Naive thymus-derived CD4-positive, alpha-beta T cell (primary cell): ENCODE data around the gene GALNT10. TPM values are rescaled to one million over a fixed set of nuclear protein-coding genes. Genes with fewer than 3 reads are reported as not detected.

Source experiments
- ATAC-seq: fragments of 150-1000 bp; cut with Tn5 transposase; 2 replicates; pipeline ENCODE4 v1.10.0; 2021; ENCODE audit warnings: mild to moderate bottlenecking, moderate library complexity
- CTCF ChIA-PET: fragments of 350-600 bp; sonication (Branson Sonifier 250); formaldehyde crosslinking; loops from one replicate; lab custom pipeline; 2021; ENCODE audit warnings: antibody characterized with exemption; lab: Charles Lee
- POLR2A ChIA-PET: fragments of 350-600 bp; sonication (Branson Sonifier 250); formaldehyde crosslinking; loops from one replicate; lab custom pipeline; 2021; ENCODE audit warnings: antibody characterized with exemption, inconsistent platforms; lab: Charles Lee
- DNase-seq, 9 donors: peaks; one replicate each; pipeline versions ENCODE4 v3.0.0 to v3.0.0-alpha.2; 2020 to 2022; ENCODE audit warnings: mixed read lengths in 1 of 9
- H3K27ac ChIP-seq: one replicate; pipeline ENCODE4 v1.7.0; 2013; ENCODE audit warnings: mild to moderate bottlenecking, low read depth, low read length, moderate library complexity
- H3K27me3 ChIP-seq, 2 donors: one replicate each; pipeline ENCODE4 v1.7.0; 2013; ENCODE audit warnings: low read length in 2 of 2, mild to moderate bottlenecking in 2 of 2, moderate library complexity in 2 of 2; ENCODE audit not compliant: control insufficient read depth in 2 of 2, insufficient read depth in 2 of 2
- H3K36me3 ChIP-seq, 3 experiments: 1 replicate in 2 of 3; 2 replicates in 1 of 3; pipeline ENCODE4 v1.7.0; 2013; ENCODE audit warnings: low read length in 3 of 3, mild to moderate bottlenecking in 3 of 3, moderate library complexity in 1 of 3; ENCODE audit not compliant: insufficient read depth in 3 of 3, control insufficient read depth in 2 of 3
- H3K4me1 ChIP-seq, 2 donors: one replicate each; pipeline ENCODE4 v1.7.0; 2013; ENCODE audit warnings: low read length in 2 of 2, mild to moderate bottlenecking in 2 of 2, moderate library complexity in 1 of 2; ENCODE audit not compliant: control insufficient read depth in 2 of 2, insufficient read depth in 2 of 2
- H3K4me3 ChIP-seq: 2 replicates; pipeline ENCODE4 v1.7.0; 2013; ENCODE audit warnings: mild to moderate bottlenecking, low read length
- H3K9me3 ChIP-seq, 3 experiments: 1 replicate in 2 of 3; 2 replicates in 1 of 3; pipeline ENCODE4 v1.7.0; 2013; ENCODE audit warnings: low read length in 3 of 3; ENCODE audit not compliant: control insufficient read depth in 2 of 3
- H3K27ac Mint-ChIP-seq, 9 donors: one replicate each; pipeline ENCODE4 v1.8.0; 2020 to 2022; ENCODE audit warnings: mixed read lengths in 9 of 9, mild to moderate bottlenecking in 8 of 9, moderate library complexity in 5 of 9, inconsistent platforms in 2 of 9
- H3K27me3 Mint-ChIP-seq, 5 donors: one replicate each; pipeline ENCODE4 v1.8.0; 2021 to 2022; ENCODE audit warnings: mixed read lengths in 5 of 5, mild to moderate bottlenecking in 1 of 5
- H3K36me3 Mint-ChIP-seq, 5 donors: one replicate each; pipeline ENCODE4 v1.8.0; 2020 to 2022; ENCODE audit warnings: mixed read lengths in 5 of 5, mild to moderate bottlenecking in 3 of 5, inconsistent platforms in 1 of 5
- H3K4me1 Mint-ChIP-seq, 7 donors: one replicate each; pipeline ENCODE4 v1.8.0; 2020 to 2022; ENCODE audit warnings: mixed read lengths in 7 of 7, mild to moderate bottlenecking in 3 of 7, inconsistent platforms in 1 of 7
- H3K4me3 Mint-ChIP-seq, 10 donors: one replicate each; pipeline ENCODE4 v1.8.0; 2020 to 2022; ENCODE audit warnings: mild to moderate bottlenecking in 10 of 10, mixed read lengths in 10 of 10, moderate library complexity in 6 of 10, inconsistent platforms in 2 of 10
- H3K9me3 Mint-ChIP-seq, 11 donors: one replicate each; pipeline ENCODE4 v1.8.0; 2020 to 2022; ENCODE audit warnings: mixed read lengths in 11 of 11, mild to moderate bottlenecking in 4 of 11, inconsistent platforms in 1 of 11, moderate library complexity in 1 of 11
- intact Hi-C, 2 donors: fragments of 100-400 bp; cut with micrococcal nuclease; formaldehyde crosslinking; loops; one replicate each; pipeline ENCODE4 v1.15.1; 2023
- polyA plus RNA-seq, 2 donors: library from polyadenylated mRNA; unstranded; fragments of 300-500 nt; fragmentation: Illumina TruSeq; gene quantifications; one replicate each; pipeline ENCODE4 v1.2.3, GENCODE V29; 2021
- total RNA-seq, 6 experiments: library from RNA in 5 of 6; stranded (reverse) in 5 of 6; gene quantifications; 1 replicate in 5 of 6; 2 replicates in 1 of 6; pipeline ENCODE4 v1.2.3 and lab custom pipeline; 2021 to 2026

Gene GALNT10
- total and polyA plus RNA-seq, 7 experiments from 2014 or later: 6.2 to 56.4 (median 24.8) TPM

DNA sequence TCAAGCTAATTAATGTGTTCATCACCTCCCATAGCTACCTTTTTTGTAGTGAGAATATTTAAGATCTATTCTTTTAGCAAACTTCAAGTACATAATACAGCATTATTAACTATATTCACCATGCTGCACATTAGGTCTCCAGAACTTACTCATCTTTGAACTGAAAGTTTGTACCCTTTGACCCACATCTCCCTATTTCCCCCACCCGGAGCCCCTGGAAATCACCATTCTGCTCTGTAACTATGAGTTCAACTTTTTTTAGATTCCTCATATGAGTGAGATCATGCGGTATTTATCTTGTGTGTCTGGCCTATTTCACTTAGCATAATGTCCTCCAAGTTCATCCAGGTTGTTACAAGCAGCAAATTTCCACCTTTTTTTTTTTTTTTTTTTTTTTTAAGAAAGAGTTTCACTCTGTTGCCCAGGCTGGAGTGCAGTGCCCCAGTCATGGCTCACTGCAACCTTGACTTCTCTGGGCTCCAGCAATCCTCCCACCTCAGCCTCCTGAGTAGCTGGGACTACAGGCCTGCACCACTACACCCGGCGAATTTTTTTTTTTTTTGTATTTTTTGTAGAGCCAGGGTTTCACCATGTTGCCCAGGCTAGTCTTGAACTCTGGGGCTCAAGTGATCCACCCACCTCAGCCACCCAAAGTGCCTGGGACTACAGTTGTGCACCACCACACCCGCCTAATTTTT, 154.9 kb downstream of the GALNT10 start:
- Mint-ChIP-seq H3K36me3 (peaks cover 0 to 21% (median 3%) of the 10 kb centered on the region in 5 donors), H3K27me3 (no peaks in the 10 kb centered on the region), H3K27ac (no peak overlapping the region), H3K9me3 (no peaks in the 10 kb centered on the region), H3K4me3 (no peak overlapping the region), H3K4me1 (peaks cover 0 to 6% (median 0%) of the 10 kb centered on the region in 7 donors)
- ATAC-seq (no peak), DNase-seq (no peak)
- CTCF ChIA-PET: no interaction called here
- no peak overlapping the region for H3K4me3 ChIP-seq
- H3K4me1 ChIP-seq: no peaks in the 10 kb centered on the region
- H3K36me3 ChIP-seq: no peaks in the 10 kb centered on the region
- H3K27ac ChIP-seq: no peak overlapping the region
- POLR2A ChIA-PET: no interaction called here
- intact Hi-C loops: no loop called here
- H3K9me3 ChIP-seq: no peaks in the 10 kb centered on the region
- no peaks in the 10 kb centered on the region for H3K27me3 ChIP-seq

DNA sequence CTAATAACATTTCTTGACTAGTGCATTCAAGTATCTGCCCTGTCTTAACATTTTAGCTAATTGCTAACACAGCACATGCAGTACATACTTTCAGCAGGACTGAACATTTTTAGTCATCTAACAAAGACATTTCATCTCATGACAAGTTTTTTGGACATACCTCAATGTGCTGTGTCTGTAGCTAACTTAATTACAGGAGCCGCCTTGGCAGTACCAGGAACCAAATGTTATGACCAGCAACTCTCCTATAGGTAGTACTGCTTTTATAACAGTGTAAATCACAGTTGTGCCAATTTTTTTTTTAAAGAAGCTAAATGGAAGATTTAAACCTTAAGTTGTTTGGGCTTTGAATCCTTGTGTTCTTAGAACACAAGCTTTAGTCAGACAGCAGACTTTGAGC, 155.9 kb downstream of the GALNT10 start:
- ChIA-PET POLR2A (interaction anchor here (0.6 kb wide), 1 partner anchor 23 kb away, joined by 3 read pairs; no protein-coding TSS in a partner anchor), CTCF (no interaction called here)
- H3K4me3 ChIP-seq: no peak overlapping the region
- no peak overlapping the region for H3K27ac ChIP-seq
- Mint-ChIP-seq H3K9me3 (no peaks in the 10 kb centered on the region), H3K36me3 (peaks cover 0 to 24% (median 3%) of the 10 kb centered on the region in 5 donors), H3K4me1 (peaks cover 0 to 8% (median 0%) of the 10 kb centered on the region in 7 donors), H3K4me3 (no peak overlapping the region), H3K27ac (no peak overlapping the region), H3K27me3 (no peaks in the 10 kb centered on the region)
- H3K27me3 ChIP-seq: no peaks in the 10 kb centered on the region
- ATAC-seq: no peak
- no peaks in the 10 kb centered on the region for H3K36me3 ChIP-seq
- H3K9me3 ChIP-seq: no peaks in the 10 kb centered on the region
- intact Hi-C loops: no loop called here
- no peak for DNase-seq
- no peaks in the 10 kb centered on the region for H3K4me1 ChIP-seq

DNA sequence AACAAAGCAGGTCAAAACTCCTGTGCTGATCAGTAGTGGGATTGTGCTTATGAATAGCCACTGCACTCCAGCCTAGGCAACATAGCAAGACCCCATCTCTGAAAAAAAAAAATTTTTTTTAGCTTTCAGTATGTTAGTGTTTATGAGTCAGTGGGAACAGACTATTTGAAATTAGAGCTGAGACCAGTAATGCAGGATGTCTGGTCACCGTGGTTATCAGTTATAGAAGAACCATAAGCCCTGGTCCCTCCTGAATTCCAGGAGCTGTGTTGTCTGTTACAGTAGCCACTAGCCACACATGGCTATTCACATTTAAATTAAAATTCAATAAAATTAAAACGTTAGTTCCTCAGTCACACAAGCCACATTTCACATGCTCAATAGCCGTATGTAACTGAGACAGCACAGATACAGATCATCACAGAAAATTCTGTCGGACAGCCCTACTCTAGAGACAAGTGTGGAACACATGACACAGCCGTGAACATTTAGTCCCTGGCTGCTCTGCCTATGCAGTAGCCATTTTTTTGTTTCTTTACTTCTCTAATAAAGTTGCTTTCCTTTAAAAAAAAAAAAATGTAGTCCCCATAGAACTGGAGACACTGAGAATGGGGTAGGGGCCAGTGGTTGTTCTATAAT, 159.2 kb downstream of the GALNT10 start:
- Histone ChIP-seq H3K4me1 (no peaks in the 10 kb centered on the region), H3K9me3 (no peaks in the 10 kb centered on the region), H3K36me3 (no peaks in the 10 kb centered on the region), H3K27ac (no peak overlapping the region), H3K27me3 (no peaks in the 10 kb centered on the region), H3K4me3 (no peak overlapping the region)
- Mint-ChIP-seq H3K27me3 (no peaks in the 10 kb centered on the region), H3K9me3 (no peaks in the 10 kb centered on the region), H3K36me3 (peaks cover 0 to 25% (median 8%) of the 10 kb centered on the region in 5 donors), H3K4me1 (peaks cover 0 to 24% (median 4%) of the 10 kb centered on the region in 7 donors), H3K4me3 (no peak overlapping the region), H3K27ac (no peak overlapping the region)
- no peak for DNase-seq
- POLR2A ChIA-PET: no interaction called here
- intact Hi-C loops: no loop called here
- CTCF ChIA-PET: interaction anchor here (0.7 kb wide), 1 partner anchor 149 kb away, joined by 3 read pairs; no protein-coding TSS in a partner anchor
- no peak for ATAC-seq

DNA sequence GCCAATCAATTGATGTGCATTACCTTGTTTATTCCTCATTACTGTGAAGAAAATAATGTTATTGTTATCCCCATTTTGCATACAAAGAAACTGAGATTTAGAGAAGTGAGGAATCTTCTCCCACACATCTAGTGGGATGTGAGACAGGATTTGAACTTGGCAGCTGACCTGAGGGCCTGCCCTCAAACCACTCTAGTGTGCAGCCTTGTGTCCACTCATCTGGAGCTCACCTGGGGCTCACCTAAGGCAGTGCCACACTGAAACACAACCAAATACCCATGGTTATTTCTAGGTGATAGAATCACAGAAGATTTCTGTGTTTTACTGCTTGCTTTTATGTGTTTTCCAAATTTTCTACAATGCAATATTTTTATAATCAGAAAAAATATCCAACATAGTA, 160.6 kb downstream of the GALNT10 start:
- Mint-ChIP-seq H3K27ac (no peak overlapping the region), H3K36me3 (peaks cover 0 to 27% (median 5%) of the 10 kb centered on the region in 5 donors), H3K9me3 (no peaks in the 10 kb centered on the region), H3K4me3 (no peak overlapping the region), H3K4me1 (peaks cover 0 to 32% (median 2%) of the 10 kb centered on the region in 7 donors), H3K27me3 (no peaks in the 10 kb centered on the region)
- Histone ChIP-seq H3K4me3 (no peak overlapping the region), H3K27ac (no peak overlapping the region), H3K4me1 (no peaks in the 10 kb centered on the region), H3K9me3 (no peaks in the 10 kb centered on the region), H3K36me3 (no peaks in the 10 kb centered on the region), H3K27me3 (no peaks in the 10 kb centered on the region)
- ATAC-seq (no peak), DNase-seq (no peak)
- ChIA-PET CTCF (no interaction called here), POLR2A (no interaction called here)
- intact Hi-C loops: no loop called here

DNA sequence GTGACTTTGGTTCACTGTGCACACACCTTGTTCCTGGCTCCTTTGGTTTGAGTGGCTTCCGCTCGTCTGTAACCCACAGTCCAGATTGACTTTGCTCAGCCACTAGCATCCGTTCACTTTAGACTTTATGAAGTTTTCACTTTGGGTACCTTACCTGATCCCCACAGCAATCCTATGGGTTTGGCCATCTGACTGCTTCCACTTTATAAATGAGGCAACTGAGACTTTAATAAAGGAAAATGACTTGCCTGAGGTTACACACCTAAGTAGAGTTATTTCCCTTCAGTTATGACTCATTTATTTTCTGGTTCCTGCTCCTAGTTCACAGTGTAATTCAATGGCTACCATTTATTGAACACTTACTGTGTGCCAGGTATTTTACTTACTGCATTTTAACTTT, 161.0 kb downstream of the GALNT10 start:
- Histone ChIP-seq H3K9me3 (no peaks in the 10 kb centered on the region), H3K27ac (no peak overlapping the region), H3K4me3 (no peak overlapping the region), H3K4me1 (no peaks in the 10 kb centered on the region), H3K27me3 (no peaks in the 10 kb centered on the region), H3K36me3 (no peaks in the 10 kb centered on the region)
- intact Hi-C loops: no loop called here
- ATAC-seq (no peak), DNase-seq (no peak)
- Mint-ChIP-seq H3K27ac (peak overlapping the region in 1 of 9 donors; percentile 59), H3K27me3 (no peaks in the 10 kb centered on the region), H3K36me3 (peaks cover 0 to 27% (median 5%) of the 10 kb centered on the region in 5 donors), H3K4me3 (no peak overlapping the region), H3K9me3 (no peaks in the 10 kb centered on the region), H3K4me1 (peaks cover 0 to 34% (median 0%) of the 10 kb centered on the region in 7 donors)
- ChIA-PET POLR2A (no interaction called here), CTCF (no interaction called here)

DNA sequence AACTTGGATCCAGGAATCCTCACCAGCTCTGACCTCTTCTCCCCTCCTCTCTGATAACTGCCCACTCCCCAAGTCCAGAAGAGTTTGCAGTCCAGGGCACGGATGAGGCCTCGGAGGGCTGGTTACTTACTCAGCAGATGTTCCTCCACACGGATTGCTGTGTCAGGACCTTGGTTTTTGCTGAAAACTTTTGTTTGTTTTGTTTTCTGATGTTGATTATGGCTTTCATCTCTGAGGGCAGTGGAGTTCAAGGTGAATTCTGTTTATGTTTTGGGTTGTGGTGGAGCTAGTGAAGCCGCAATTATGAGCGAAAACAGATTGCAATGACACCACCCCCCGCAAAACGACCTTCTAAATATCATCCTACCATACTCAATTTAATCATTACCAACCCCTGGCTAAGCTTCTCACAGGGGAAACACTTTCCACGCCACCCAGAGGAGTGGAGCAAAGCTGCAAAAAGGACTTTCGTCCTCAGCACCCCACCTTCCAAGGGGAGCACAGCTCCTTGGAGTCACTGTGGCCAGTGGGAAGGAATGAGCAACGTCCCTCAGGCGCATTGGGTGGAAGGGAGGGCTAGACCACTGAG, 162.5 kb downstream of the GALNT10 start:
- H3K36me3 ChIP-seq: no peaks in the 10 kb centered on the region
- H3K4me1 ChIP-seq: no peaks in the 10 kb centered on the region
- ChIA-PET CTCF (no interaction called here), POLR2A (no interaction called here)
- no peak overlapping the region for H3K27ac ChIP-seq
- H3K27me3 ChIP-seq: no peaks in the 10 kb centered on the region
- Mint-ChIP-seq H3K36me3 (peaks cover 0 to 29% (median 5%) of the 10 kb centered on the region in 5 donors), H3K9me3 (no peaks in the 10 kb centered on the region), H3K4me1 (peaks cover 0 to 36% (median 0%) of the 10 kb centered on the region in 7 donors), H3K4me3 (no peak overlapping the region), H3K27ac (no peak overlapping the region), H3K27me3 (no peaks in the 10 kb centered on the region)
- intact Hi-C loops: no loop called here
- DNase-seq (no peak), ATAC-seq (no peak)
- no peak overlapping the region for H3K4me3 ChIP-seq
- no peaks in the 10 kb centered on the region for H3K9me3 ChIP-seq
